CD14-positive monocyte (primary cell): Measurements from ENCODE around the gene GRIN3B. TPM values are rescaled to one million over a fixed set of nuclear protein-coding genes. Genes with fewer than 3 reads are reported as not detected.

ENCODE experiments used
- DNase-seq, 3 donors: peaks; one replicate each; pipeline ENCODE4 v3.0.0-alpha.2; 2011 to 2022
- H2AFZ ChIP-seq: 2 replicates; pipeline ENCODE4 v1.6.0; 2012; ENCODE audit warnings: mild to moderate bottlenecking, low read depth, low read length, inconsistent platforms; ENCODE audit not compliant: insufficient read depth, poor library complexity, severe bottlenecking
- H3K27ac ChIP-seq, 2 donors: 1 replicate in 1 of 2; 2 replicates in 1 of 2; pipeline ENCODE4 v1.5.1; 2012 to 2013; ENCODE audit warnings: low read length in 2 of 2, control low read depth in 1 of 2, inconsistent platforms in 1 of 2, low read depth in 1 of 2, mild to moderate bottlenecking in 1 of 2
- H3K27me3 ChIP-seq, 2 donors: one replicate each; pipeline versions ENCODE4 v1.6.0 to v1.6.1; 2011 to 2013; ENCODE audit warnings: low read length in 2 of 2; ENCODE audit not compliant: control insufficient read depth in 2 of 2, insufficient read depth in 2 of 2
- H3K36me3 ChIP-seq, 2 donors: replicated peaks in 1 of 2; 1 replicate in 1 of 2; 2 replicates in 1 of 2; pipeline versions ENCODE4 v1.5.1 to v1.6.1; 2012 to 2013; ENCODE audit warnings: low read length in 2 of 2, control low read depth in 1 of 2, inconsistent platforms in 1 of 2, mild to moderate bottlenecking in 1 of 2; ENCODE audit not compliant: insufficient read depth in 2 of 2, control insufficient read depth in 1 of 2
- H3K4me1 ChIP-seq, 2 donors: 1 replicate in 1 of 2; 2 replicates in 1 of 2; pipeline versions ENCODE4 v1.5.1 to v1.6.1; 2012 to 2013; ENCODE audit warnings: low read length in 2 of 2, control low read depth in 1 of 2, inconsistent platforms in 1 of 2, mild to moderate bottlenecking in 1 of 2, moderate library complexity in 1 of 2; ENCODE audit not compliant: insufficient read depth in 2 of 2, control insufficient read depth in 1 of 2
- H3K4me2 ChIP-seq: replicated peaks from 2 replicates; pipeline ENCODE3; 2012; ENCODE audit warnings: low read length, moderate library complexity, mild to moderate bottlenecking; ENCODE audit not compliant: poor library complexity, severe bottlenecking; ENCODE audit errors: extremely low read depth
- H3K4me3 ChIP-seq, 3 experiments: fragments of 200-600 bp in 1 of 3; sonication (generic) in 1 of 3; replicated peaks in 1 of 3; 1 replicate in 2 of 3; 2 replicates in 1 of 3; pipeline ENCODE4 v1.5.1; 2011 to 2013; ENCODE audit warnings: low read length in 3 of 3, mild to moderate bottlenecking in 3 of 3, control low read depth in 2 of 3, low read depth in 2 of 3, inconsistent platforms in 1 of 3, moderate library complexity in 1 of 3
- H3K79me2 ChIP-seq: 2 replicates; pipeline ENCODE4 v1.6.0; 2012; ENCODE audit warnings: mild to moderate bottlenecking, control low read depth, inconsistent platforms, low read length, moderate library complexity; ENCODE audit not compliant: insufficient read depth
- H3K9ac ChIP-seq: 2 replicates; pipeline ENCODE4 v1.6.0; 2017; ENCODE audit warnings: low read length, mild to moderate bottlenecking; ENCODE audit not compliant: insufficient read depth, poor library complexity, severe bottlenecking
- H3K9me3 ChIP-seq, 2 donors: replicated peaks in 1 of 2; 1 replicate in 1 of 2; 2 replicates in 1 of 2; pipeline versions ENCODE4 v1.5.1 to v1.6.1; 2012 to 2013; ENCODE audit warnings: low read length in 2 of 2, control low read depth in 1 of 2; ENCODE audit not compliant: control insufficient read depth in 1 of 2, insufficient read depth in 1 of 2
- H4K20me1 ChIP-seq: 2 replicates; pipeline ENCODE4 v1.6.0; 2012; ENCODE audit warnings: mild to moderate bottlenecking, low read length, control low read depth, moderate library complexity; ENCODE audit not compliant: insufficient read depth
- H3K27ac Mint-ChIP-seq, 7 donors: one replicate each; pipeline ENCODE4 v1.8.0; 2020; ENCODE audit warnings: mild to moderate bottlenecking in 7 of 7, mixed read lengths in 7 of 7, moderate library complexity in 6 of 7, inconsistent platforms in 2 of 7
- H3K27me3 Mint-ChIP-seq, 3 donors: one replicate each; pipeline ENCODE4 v1.8.0; 2021 to 2022; ENCODE audit warnings: low read depth in 3 of 3, mild to moderate bottlenecking in 3 of 3, mixed read lengths in 3 of 3, moderate library complexity in 3 of 3, inconsistent platforms in 1 of 3
- H3K36me3 Mint-ChIP-seq, 2 donors: one replicate each; pipeline ENCODE4 v1.8.0; 2020; ENCODE audit warnings: mixed read lengths in 2 of 2, inconsistent platforms in 1 of 2, mild to moderate bottlenecking in 1 of 2
- H3K4me1 Mint-ChIP-seq: one replicate; pipeline ENCODE4 v1.8.0; 2020; ENCODE audit warnings: mild to moderate bottlenecking, mixed read lengths
- H3K4me3 Mint-ChIP-seq, 2 donors: one replicate each; pipeline ENCODE4 v1.8.0; 2020; ENCODE audit warnings: mild to moderate bottlenecking in 2 of 2, mixed read lengths in 2 of 2, moderate library complexity in 1 of 2
- H3K9me3 Mint-ChIP-seq, 7 donors: one replicate each; pipeline ENCODE4 v1.8.0; 2020 to 2022; ENCODE audit warnings: mixed read lengths in 7 of 7, mild to moderate bottlenecking in 6 of 7, moderate library complexity in 6 of 7, inconsistent platforms in 2 of 7
- WGBS: methylation state at CpG from one replicate; pipeline ENCODE4 v1.1.5; 2013; ENCODE audit warnings: missing lambda C conversion rate; ENCODE audit not compliant: insufficient coverage; 5-methylcytosine and 5-hydroxymethylcytosine counted together
- intact Hi-C, 2 donors: fragments of 100-400 bp; cut with micrococcal nuclease; formaldehyde crosslinking; loops; one replicate each; pipeline versions ENCODE4 v1.15.0 to v1.15.1; 2023
- polyA plus RNA-seq, 3 donors: library from polyadenylated mRNA; depleted of rRNA in 1 of 3; unstranded in 2 of 3; stranded (reverse) in 1 of 3; fragments of 300-500 nt in 2 of 3; fragments of >200 nt in 1 of 3; fragmentation: Illumina TruSeq in 2 of 3; gene quantifications; 1 replicate in 2 of 3; 2 replicates in 1 of 3; pipeline ENCODE4 v1.2.3, GENCODE V29; 2012 to 2021
- TF ChIP-seq, protein P1 (sequence below): fragments of 200-600 bp; IDR thresholded peaks from one replicate; pipeline ENCODE4 v1.8.0; 2022; ENCODE audit warnings: antibody characterized with exemption, mild to moderate bottlenecking

The GRIN3B gene
- polyA plus RNA-seq, 3 donors = 0.13 to 0.27 TPM; not detected in 1

DNA sequence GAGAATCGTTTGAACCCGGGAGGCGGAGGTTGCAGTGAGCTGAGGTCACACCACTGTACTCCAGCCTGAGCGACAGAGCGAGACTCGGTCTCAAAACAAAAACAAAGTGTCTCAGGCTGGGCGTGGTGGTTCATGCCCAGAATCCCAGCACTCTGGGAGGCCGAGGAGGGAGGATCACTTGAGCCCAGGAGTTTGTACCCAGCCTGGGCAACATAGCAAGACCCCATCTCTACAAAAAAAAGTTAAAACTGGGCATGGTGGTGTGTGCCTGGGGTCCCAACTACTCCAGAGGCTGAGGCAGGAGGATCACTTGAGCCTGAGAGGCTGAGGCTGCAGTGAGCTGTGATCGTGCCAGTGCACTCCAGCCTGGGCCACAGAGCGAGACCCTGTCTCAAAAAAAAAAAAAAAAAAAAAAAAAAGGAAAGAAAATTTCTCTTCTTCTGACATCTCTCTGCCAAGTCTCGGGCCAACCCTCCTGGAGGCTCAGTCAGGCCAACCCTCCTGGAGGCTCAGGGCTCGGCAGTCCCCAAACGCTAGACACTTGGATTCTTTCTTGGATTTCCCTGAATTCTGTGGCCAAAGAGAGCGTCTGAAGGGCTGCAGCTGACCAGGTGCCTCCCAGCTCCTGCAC is 48.1 kb upstream of the GRIN3B start:
- peaks cover 0 to 6% of the 10 kb centered on the region in 2 donors for H3K36me3 ChIP-seq
- H3K4me3 Mint-ChIP-seq = peak overlapping the region in 1 of 2 donors; percentile 39
- no peaks in the 10 kb centered on the region for H3K27me3 ChIP-seq
- intact Hi-C loops = no loop called here
- no peak for DNase-seq
- WGBS = 86% methylated on average over 10 of the region's 14 CpGs
- no peaks in the 10 kb centered on the region for H3K9me3 Mint-ChIP-seq
- peak overlapping the region in 2 of 7 donors; percentile 25 to 50 for H3K27ac Mint-ChIP-seq
- peaks cover 7 to 26% of the 10 kb centered on the region in 2 donors for H3K36me3 Mint-ChIP-seq
- peak overlapping the region in 1 of 2 donors; percentile 60 for H3K27ac ChIP-seq
- peak overlapping the region; percentile 52 for H3K9ac ChIP-seq
- TF ChIP-seq, protein P1, sequence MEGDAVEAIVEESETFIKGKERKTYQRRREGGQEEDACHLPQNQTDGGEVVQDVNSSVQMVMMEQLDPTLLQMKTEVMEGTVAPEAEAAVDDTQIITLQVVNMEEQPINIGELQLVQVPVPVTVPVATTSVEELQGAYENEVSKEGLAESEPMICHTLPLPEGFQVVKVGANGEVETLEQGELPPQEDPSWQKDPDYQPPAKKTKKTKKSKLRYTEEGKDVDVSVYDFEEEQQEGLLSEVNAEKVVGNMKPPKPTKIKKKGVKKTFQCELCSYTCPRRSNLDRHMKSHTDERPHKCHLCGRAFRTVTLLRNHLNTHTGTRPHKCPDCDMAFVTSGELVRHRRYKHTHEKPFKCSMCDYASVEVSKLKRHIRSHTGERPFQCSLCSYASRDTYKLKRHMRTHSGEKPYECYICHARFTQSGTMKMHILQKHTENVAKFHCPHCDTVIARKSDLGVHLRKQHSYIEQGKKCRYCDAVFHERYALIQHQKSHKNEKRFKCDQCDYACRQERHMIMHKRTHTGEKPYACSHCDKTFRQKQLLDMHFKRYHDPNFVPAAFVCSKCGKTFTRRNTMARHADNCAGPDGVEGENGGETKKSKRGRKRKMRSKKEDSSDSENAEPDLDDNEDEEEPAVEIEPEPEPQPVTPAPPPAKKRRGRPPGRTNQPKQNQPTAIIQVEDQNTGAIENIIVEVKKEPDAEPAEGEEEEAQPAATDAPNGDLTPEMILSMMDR = no peak
- peaks cover 39% of the 10 kb centered on the region in 2 donors for H3K4me1 ChIP-seq
- H3K4me3 ChIP-seq = peak overlapping the region in 1 of 3 experiments; percentile 60
- H3K9me3 ChIP-seq = no peaks in the 10 kb centered on the region
- peaks cover 99% of the 10 kb centered on the region for H4K20me1 ChIP-seq
- H2AFZ ChIP-seq = no peak overlapping the region
- peak overlapping the region; percentile 66 for H3K4me2 ChIP-seq
- H3K4me1 Mint-ChIP-seq = peaks cover 37% of the 10 kb centered on the region
- H3K79me2 ChIP-seq = peaks cover 98% of the 10 kb centered on the region
- peaks cover 0 to 3% (median 0%) of the 10 kb centered on the region in 3 donors for H3K27me3 Mint-ChIP-seq

DNA sequence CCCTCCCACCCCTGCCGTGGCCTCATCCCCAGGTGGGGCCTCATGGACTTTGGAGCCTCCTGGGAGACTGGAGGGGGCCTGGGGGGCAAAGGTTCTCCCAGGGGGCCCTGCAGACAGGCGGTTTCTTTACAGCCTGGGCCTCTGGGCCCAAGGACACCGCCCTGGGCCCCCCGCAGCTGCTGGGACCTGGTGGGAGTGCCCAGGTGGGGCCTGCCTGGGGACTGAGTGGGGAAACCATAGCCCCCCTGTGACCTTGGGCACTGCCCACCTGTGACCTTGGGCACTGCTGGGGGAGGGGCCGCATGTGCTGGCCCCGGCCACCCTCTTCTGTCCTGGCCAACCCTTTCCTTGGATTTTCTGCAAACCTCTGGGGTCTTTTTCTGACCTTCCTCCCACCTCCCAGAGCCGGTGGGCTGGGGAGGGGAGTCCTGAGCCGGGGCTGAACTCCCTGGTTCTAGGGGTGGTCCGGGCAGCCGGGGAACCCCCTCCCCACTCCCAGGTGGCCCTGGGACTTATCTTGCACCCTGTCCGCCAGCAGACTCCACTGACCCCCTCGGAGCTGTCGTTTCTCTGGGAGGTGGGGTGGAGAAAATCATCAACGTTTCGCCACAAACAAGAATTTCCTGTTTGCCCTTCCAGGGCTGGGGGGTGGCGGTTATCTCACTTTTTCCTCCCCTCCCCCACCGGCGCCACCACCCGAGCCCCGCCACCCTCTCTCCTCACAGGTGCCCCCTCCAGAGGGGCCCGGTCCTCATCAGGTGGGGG is 47.4 kb upstream of the GRIN3B start:
- H3K4me3 Mint-ChIP-seq = peak overlapping the region; percentile 61 to 75
- DNase-seq = no peak
- Histone ChIP-seq H3K9ac (peak overlapping the region; percentile 52), H3K27ac (peak overlapping the region in 1 of 2 donors; percentile 60), H2AFZ (no peak overlapping the region), H3K27me3 (no peaks in the 10 kb centered on the region), H3K9me3 (no peaks in the 10 kb centered on the region), H3K4me1 (peaks cover 32% of the 10 kb centered on the region in 2 donors), H3K79me2 (peaks cover 98% of the 10 kb centered on the region), H4K20me1 (peaks cover 99% of the 10 kb centered on the region), H3K36me3 (peaks cover 0 to 6% of the 10 kb centered on the region in 2 donors), H3K4me2 (peak overlapping the region; percentile 66), H3K4me3 (peak overlapping the region in 2 of 3 experiments; percentile 6 to 60)
- TF ChIP-seq, protein P1 = no peak
- peaks cover 5 to 26% of the 10 kb centered on the region in 2 donors for H3K36me3 Mint-ChIP-seq
- peak overlapping the region in 3 of 7 donors; percentile 13 to 57 (median 46) for H3K27ac Mint-ChIP-seq
- intact Hi-C loops = no loop called here
- WGBS = 44% methylated on average over 5 of the region's 21 CpGs
- no peaks in the 10 kb centered on the region for H3K9me3 Mint-ChIP-seq
- no peaks in the 10 kb centered on the region for H3K27me3 Mint-ChIP-seq
- peaks cover 32% of the 10 kb centered on the region for H3K4me1 Mint-ChIP-seq
